Measurements from ENCODE around the gene FAIM2. TPM values are rescaled to one million over a fixed set of nuclear protein-coding genes. Genes with fewer than 3 reads are reported as not detected.

FAIM2 gene
- total RNA-seq, 2 donors from 2014 or later, result 1.0 to 4.9 TPM

- intact Hi-C loops (cut with DNase I), result no loop called here
- Histone ChIP-seq H3K4me3 (no peak overlapping the region), H3K27me3 (no peaks in the 10 kb centered on the region), H3K27ac (no peak overlapping the region), H3K4me1 (peaks cover 2% of the 10 kb centered on the region), H3K36me3 (replicated peaks in 1 of 2; ENCODE audit: insufficient read depth in 1 of 2, low read depth in 2 of 2) (no peaks in the 10 kb centered on the region), H3K9me3 (no peaks in the 10 kb centered on the region)
- 70 to 79% methylated on average over 7 of the region's 7 CpGs for WGBS, 2 donors
- TF ChIP-seq POLR2A (IDR thresholded peaks at IDR 0.05) (no peak), CTCF (IDR thresholded peaks at IDR 0.05) (no peak)
- ATAC-seq (no peak), DNase-seq (no peak)
These were observed 3.8 kb downstream of the FAIM2 start for GRCh38 chr12:49899921-49900320.

GRCh38 chr12:49899286-49899843 is 4.3 kb downstream of the FAIM2 start:
- peaks cover 5% of the 10 kb centered on the region for H3K4me1 ChIP-seq
- ATAC-seq, result no peak
- intact Hi-C loops (cut with DNase I), result no loop called here
- H3K4me3 ChIP-seq, result no peak overlapping the region
- H3K9me3 ChIP-seq, result no peaks in the 10 kb centered on the region
- no peaks in the 10 kb centered on the region for H3K36me3 ChIP-seq (replicated peaks in 1 of 2; ENCODE audit: insufficient read depth in 1 of 2, low read depth in 2 of 2)
- 93 to 96% methylated on average over 9 of the region's 9 CpGs for WGBS, 2 donors
- DNase-seq, result no peak
- no peaks in the 10 kb centered on the region for H3K27me3 ChIP-seq
- no peak for TF ChIP-seq POLR2A (IDR thresholded peaks at IDR 0.05)
- no peak for TF ChIP-seq CTCF (IDR thresholded peaks at IDR 0.05)
- H3K27ac ChIP-seq, result no peak overlapping the region

- intact Hi-C loops (cut with DNase I), result no loop called here
- 60% methylated on average over 4 of the region's 4 CpGs; no CpG with 5 or more reads in 1 of the 2 donors for WGBS, 2 donors
- Histone ChIP-seq H3K27me3 (no peaks in the 10 kb centered on the region), H3K4me1 (peaks cover 5% of the 10 kb centered on the region), H3K9me3 (no peaks in the 10 kb centered on the region), H3K36me3 (replicated peaks in 1 of 2; ENCODE audit: insufficient read depth in 1 of 2, low read depth in 2 of 2) (no peaks in the 10 kb centered on the region), H3K27ac (no peak overlapping the region), H3K4me3 (no peak overlapping the region)
- DNase-seq, result no peak
- ATAC-seq, result no peak
- TF ChIP-seq CTCF (IDR thresholded peaks at IDR 0.05) (no peak), POLR2A (IDR thresholded peaks at IDR 0.05) (no peak)
These were observed 6.4 kb downstream of the FAIM2 start for GRCh38 chr12:49897276-49897675.

- DNase-seq (no peak), ATAC-seq (no peak)
- Histone ChIP-seq H3K27me3 (no peaks in the 10 kb centered on the region), H3K4me1 (peaks cover 5% of the 10 kb centered on the region), H3K9me3 (no peaks in the 10 kb centered on the region), H3K36me3 (replicated peaks in 1 of 2; ENCODE audit: insufficient read depth in 1 of 2, low read depth in 2 of 2) (no peaks in the 10 kb centered on the region), H3K4me3 (no peak overlapping the region), H3K27ac (no peak overlapping the region)
- TF ChIP-seq CTCF (IDR thresholded peaks at IDR 0.05) (no peak), POLR2A (IDR thresholded peaks at IDR 0.05) (no peak)
- 77 to 82% methylated on average over 7 to 9 of the region's 9 CpGs for WGBS, 2 donors
- intact Hi-C loops (cut with DNase I), result no loop called here
These were observed 7.9 kb downstream of the FAIM2 start for GRCh38 chr12:49895773-49896172.

GRCh38 chr12:49894751-49895148 is 8.9 kb downstream of the FAIM2 start:
- ATAC-seq (no peak), DNase-seq (no peak)
- H3K27me3 ChIP-seq, result no peaks in the 10 kb centered on the region
- WGBS, 2 donors, result 60 to 67% methylated on average over 5 of the region's 5 CpGs
- H3K36me3 ChIP-seq (replicated peaks in 1 of 2; ENCODE audit: insufficient read depth in 1 of 2, low read depth in 2 of 2), result no peaks in the 10 kb centered on the region
- H3K9me3 ChIP-seq, result no peaks in the 10 kb centered on the region
- H3K27ac ChIP-seq, result peak overlapping the region in 3 of 4 donors; percentile 13 to 44 (median 39)
- H3K4me3 ChIP-seq, result no peak overlapping the region
- peaks cover 5% of the 10 kb centered on the region for H3K4me1 ChIP-seq
- intact Hi-C loops (cut with DNase I), result no loop called here
- TF ChIP-seq POLR2A (IDR thresholded peaks at IDR 0.05), result no peak
- no peak for TF ChIP-seq CTCF (IDR thresholded peaks at IDR 0.05)
